ENCODE data around the gene S100A2. TPM values are rescaled to one million over a fixed set of nuclear protein-coding genes. Genes with fewer than 3 reads are reported as not detected.

Gene S100A2
- total and polyA plus RNA-seq, 2 donors from 2014 or later, result 152 to 416 TPM

DNA sequence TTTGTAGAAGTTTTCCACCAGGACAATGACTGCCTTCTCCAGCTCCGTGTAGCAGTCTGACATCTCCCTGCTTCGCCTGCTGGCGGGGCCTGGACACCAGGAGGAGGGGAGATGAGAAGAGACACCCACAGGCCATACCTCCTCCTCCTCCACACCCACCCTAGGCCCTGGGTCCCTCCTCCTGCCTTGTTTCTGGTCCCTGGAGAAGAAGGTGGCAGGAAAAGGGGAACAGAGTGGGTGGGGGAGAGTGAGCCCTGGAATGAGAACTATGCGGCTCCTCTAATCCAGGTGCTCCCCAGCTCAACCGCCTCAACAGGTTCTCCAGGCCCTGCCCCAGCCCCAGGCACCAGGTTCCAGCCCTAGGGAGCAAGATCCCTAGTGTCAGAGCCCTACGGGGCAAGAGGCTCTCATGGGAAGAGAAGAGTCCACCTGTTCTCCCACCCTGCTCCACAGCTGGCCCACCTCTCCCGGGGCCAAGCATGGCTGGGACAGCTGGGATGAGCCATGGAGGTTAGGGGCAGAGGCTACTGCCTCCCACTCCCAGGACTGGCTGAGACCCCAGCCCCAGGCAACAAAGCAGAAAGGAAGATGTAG, 42.5 kb upstream of the S100A2 start:
- intact Hi-C loops (cut with DNase I), result no loop called here
- FAIRE-seq (no peak), DNase-seq (peak in 4 of 5 donors; percentile 46 to 69 (median 53))
- H3K4me1 ChIP-seq (ENCODE audit: control insufficient read depth in 2 of 3, insufficient read depth in 2 of 3, low read depth in 1 of 3, low read length in 3 of 3), result peaks cover 5 to 19% (median 17%) of the 10 kb centered on the region in 3 donors
- peak overlapping the region in 2 of 3 donors; percentile 20 to 86 for H3K9ac ChIP-seq (ENCODE audit: low read length in 3 of 3)
- H3K4me3 ChIP-seq (ENCODE audit: low read length in 3 of 3), result peak overlapping the region; percentile 31 to 62 (median 41)
- H3K36me3 ChIP-seq (ENCODE audit: control insufficient read depth in 2 of 3, insufficient read depth in 3 of 3, low read length in 3 of 3), result peaks cover 0 to 8% (median 2%) of the 10 kb centered on the region in 3 donors
- H3K9me3 ChIP-seq (ENCODE audit: control insufficient read depth in 2 of 3, insufficient read depth in 1 of 3, low read length in 3 of 3), result no peaks in the 10 kb centered on the region
- TF ChIP-seq, protein P1, sequence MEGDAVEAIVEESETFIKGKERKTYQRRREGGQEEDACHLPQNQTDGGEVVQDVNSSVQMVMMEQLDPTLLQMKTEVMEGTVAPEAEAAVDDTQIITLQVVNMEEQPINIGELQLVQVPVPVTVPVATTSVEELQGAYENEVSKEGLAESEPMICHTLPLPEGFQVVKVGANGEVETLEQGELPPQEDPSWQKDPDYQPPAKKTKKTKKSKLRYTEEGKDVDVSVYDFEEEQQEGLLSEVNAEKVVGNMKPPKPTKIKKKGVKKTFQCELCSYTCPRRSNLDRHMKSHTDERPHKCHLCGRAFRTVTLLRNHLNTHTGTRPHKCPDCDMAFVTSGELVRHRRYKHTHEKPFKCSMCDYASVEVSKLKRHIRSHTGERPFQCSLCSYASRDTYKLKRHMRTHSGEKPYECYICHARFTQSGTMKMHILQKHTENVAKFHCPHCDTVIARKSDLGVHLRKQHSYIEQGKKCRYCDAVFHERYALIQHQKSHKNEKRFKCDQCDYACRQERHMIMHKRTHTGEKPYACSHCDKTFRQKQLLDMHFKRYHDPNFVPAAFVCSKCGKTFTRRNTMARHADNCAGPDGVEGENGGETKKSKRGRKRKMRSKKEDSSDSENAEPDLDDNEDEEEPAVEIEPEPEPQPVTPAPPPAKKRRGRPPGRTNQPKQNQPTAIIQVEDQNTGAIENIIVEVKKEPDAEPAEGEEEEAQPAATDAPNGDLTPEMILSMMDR (IDR thresholded peaks at IDR 0.05; ENCODE audit: borderline replicate concordance, extremely low read depth, insufficient read depth), result no peak
- H3K27ac ChIP-seq (ENCODE audit: low read depth in 2 of 2, low read length in 2 of 2), result peak overlapping the region; percentile 89 to 93
- H3K27me3 ChIP-seq (ENCODE audit: control insufficient read depth, insufficient read depth, low read length), result no peaks in the 10 kb centered on the region

- Histone ChIP-seq H3K27ac (ENCODE audit: low read depth in 2 of 2, low read length in 2 of 2) (peak overlapping the region in 1 of 2 donors; percentile 89), H3K36me3 (ENCODE audit: control insufficient read depth in 2 of 3, insufficient read depth in 3 of 3, low read length in 3 of 3) (peaks cover 0 to 8% (median 2%) of the 10 kb centered on the region in 3 donors), H3K9me3 (ENCODE audit: control insufficient read depth in 2 of 3, insufficient read depth in 1 of 3, low read length in 3 of 3) (no peaks in the 10 kb centered on the region), H3K27me3 (ENCODE audit: control insufficient read depth, insufficient read depth, low read length) (no peaks in the 10 kb centered on the region), H3K9ac (ENCODE audit: low read length in 3 of 3) (no peak overlapping the region), H3K4me1 (ENCODE audit: control insufficient read depth in 2 of 3, insufficient read depth in 2 of 3, low read depth in 1 of 3, low read length in 3 of 3) (peaks cover 4 to 19% (median 17%) of the 10 kb centered on the region in 3 donors), H3K4me3 (ENCODE audit: low read length in 3 of 3) (no peak overlapping the region)
- FAIRE-seq (no peak), DNase-seq (peak in 1 of 5 donors; percentile 69)
- TF ChIP-seq, protein P1 (IDR thresholded peaks at IDR 0.05; ENCODE audit: borderline replicate concordance, extremely low read depth, insufficient read depth), result no peak
- intact Hi-C loops (cut with DNase I), result no loop called here
Measured at GRCh38 chr1:153607381-153607780, 41.7 kb upstream of the S100A2 start.

GRCh38 chr1:153606194-153606593, 40.5 kb upstream of the S100A2 start:
- Histone ChIP-seq H3K27me3 (ENCODE audit: control insufficient read depth, insufficient read depth, low read length) (no peaks in the 10 kb centered on the region), H3K9ac (ENCODE audit: low read length in 3 of 3) (no peak overlapping the region), H3K4me1 (ENCODE audit: control insufficient read depth in 2 of 3, insufficient read depth in 2 of 3, low read depth in 1 of 3, low read length in 3 of 3) (peaks cover under 1 to 15% (median 14%) of the 10 kb centered on the region in 3 donors), H3K9me3 (ENCODE audit: control insufficient read depth in 2 of 3, insufficient read depth in 1 of 3, low read length in 3 of 3) (no peaks in the 10 kb centered on the region), H3K27ac (ENCODE audit: low read depth in 2 of 2, low read length in 2 of 2) (no peak overlapping the region), H3K36me3 (ENCODE audit: control insufficient read depth in 2 of 3, insufficient read depth in 3 of 3, low read length in 3 of 3) (peaks cover 0 to 8% (median 2%) of the 10 kb centered on the region in 3 donors), H3K4me3 (ENCODE audit: low read length in 3 of 3) (no peak overlapping the region)
- no peak for DNase-seq
- intact Hi-C loops (cut with DNase I), result no loop called here
- TF ChIP-seq, protein P1 (IDR thresholded peaks at IDR 0.05; ENCODE audit: borderline replicate concordance, extremely low read depth, insufficient read depth), result no peak
- FAIRE-seq, result no peak
